ENCODE data around the gene EN2.

The EN2 gene

GRCh38 chr7:155508376-155509358 is 50.7 kb downstream of the EN2 start:
- TF ChIP-seq EP300 (IDR thresholded peaks at IDR 0.05; ENCODE audit: borderline replicate concordance) = no peak
- TF ChIP-seq RAD21 (IDR thresholded peaks at IDR 0.05; ENCODE audit: low read depth) = no peak
- TF ChIP-seq, protein P1, sequence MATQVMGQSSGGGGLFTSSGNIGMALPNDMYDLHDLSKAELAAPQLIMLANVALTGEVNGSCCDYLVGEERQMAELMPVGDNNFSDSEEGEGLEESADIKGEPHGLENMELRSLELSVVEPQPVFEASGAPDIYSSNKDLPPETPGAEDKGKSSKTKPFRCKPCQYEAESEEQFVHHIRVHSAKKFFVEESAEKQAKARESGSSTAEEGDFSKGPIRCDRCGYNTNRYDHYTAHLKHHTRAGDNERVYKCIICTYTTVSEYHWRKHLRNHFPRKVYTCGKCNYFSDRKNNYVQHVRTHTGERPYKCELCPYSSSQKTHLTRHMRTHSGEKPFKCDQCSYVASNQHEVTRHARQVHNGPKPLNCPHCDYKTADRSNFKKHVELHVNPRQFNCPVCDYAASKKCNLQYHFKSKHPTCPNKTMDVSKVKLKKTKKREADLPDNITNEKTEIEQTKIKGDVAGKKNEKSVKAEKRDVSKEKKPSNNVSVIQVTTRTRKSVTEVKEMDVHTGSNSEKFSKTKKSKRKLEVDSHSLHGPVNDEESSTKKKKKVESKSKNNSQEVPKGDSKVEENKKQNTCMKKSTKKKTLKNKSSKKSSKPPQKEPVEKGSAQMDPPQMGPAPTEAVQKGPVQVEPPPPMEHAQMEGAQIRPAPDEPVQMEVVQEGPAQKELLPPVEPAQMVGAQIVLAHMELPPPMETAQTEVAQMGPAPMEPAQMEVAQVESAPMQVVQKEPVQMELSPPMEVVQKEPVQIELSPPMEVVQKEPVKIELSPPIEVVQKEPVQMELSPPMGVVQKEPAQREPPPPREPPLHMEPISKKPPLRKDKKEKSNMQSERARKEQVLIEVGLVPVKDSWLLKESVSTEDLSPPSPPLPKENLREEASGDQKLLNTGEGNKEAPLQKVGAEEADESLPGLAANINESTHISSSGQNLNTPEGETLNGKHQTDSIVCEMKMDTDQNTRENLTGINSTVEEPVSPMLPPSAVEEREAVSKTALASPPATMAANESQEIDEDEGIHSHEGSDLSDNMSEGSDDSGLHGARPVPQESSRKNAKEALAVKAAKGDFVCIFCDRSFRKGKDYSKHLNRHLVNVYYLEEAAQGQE (IDR thresholded peaks at IDR 0.05; ENCODE audit: low read depth) = no peak
- TF ChIP-seq FOXM1 (IDR thresholded peaks at IDR 0.05; ENCODE audit: borderline replicate concordance, low read depth) = no peak
- no peak for TF ChIP-seq YY1 (IDR thresholded peaks at IDR 0.05; ENCODE audit: low read depth)
- no peak for TF ChIP-seq TAF1 (IDR thresholded peaks at IDR 0.05; ENCODE audit: low read depth)
- TF ChIP-seq ZBTB7A (IDR thresholded peaks at IDR 0.05; ENCODE audit: low read depth) = no peak
- TF ChIP-seq, protein P2, sequence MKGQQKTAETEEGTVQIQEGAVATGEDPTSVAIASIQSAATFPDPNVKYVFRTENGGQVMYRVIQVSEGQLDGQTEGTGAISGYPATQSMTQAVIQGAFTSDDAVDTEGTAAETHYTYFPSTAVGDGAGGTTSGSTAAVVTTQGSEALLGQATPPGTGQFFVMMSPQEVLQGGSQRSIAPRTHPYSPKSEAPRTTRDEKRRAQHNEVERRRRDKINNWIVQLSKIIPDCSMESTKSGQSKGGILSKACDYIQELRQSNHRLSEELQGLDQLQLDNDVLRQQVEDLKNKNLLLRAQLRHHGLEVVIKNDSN (IDR thresholded peaks at IDR 0.05) = no peak
- TF ChIP-seq NFIC (IDR thresholded peaks at IDR 0.05) = no peak
- no peak for TF ChIP-seq EGR1 (IDR thresholded peaks at IDR 0.05)
- no peak for TF ChIP-seq TCF12 (IDR thresholded peaks at IDR 0.05; ENCODE audit: low read depth)
- TF ChIP-seq MAX (IDR thresholded peaks at IDR 0.05) = no peak
- TF ChIP-seq CEBPB (IDR thresholded peaks at IDR 0.05) = no peak

DNA sequence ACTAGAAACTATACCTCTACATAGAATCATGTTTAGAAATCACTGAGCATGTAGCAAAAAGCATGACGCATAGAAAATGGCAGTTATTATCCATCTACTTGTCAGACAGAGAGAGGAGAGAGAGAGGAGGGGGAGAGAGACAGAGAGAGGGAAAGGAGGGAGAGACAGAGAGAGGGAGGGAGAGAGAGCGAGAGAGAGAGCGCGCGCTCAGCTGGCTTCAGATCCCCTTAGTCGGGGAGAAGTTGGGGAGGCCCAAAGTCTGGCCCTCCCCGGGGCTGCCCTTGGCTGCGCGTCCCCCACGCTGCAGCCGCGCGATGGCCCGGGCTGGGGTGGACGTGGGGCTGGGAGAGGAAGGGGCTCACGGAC is 51.4 kb downstream of the EN2 start:
- TF ChIP-seq TEAD4 (IDR thresholded peaks at IDR 0.05) (no peak), TAF1 (IDR thresholded peaks at IDR 0.05; ENCODE audit: low read depth) (no peak), YY1 (IDR thresholded peaks at IDR 0.05; ENCODE audit: low read depth) (no peak), MAX (IDR thresholded peaks at IDR 0.05) (no peak), EGR1 (IDR thresholded peaks at IDR 0.05) (no peak), RAD21 (IDR thresholded peaks at IDR 0.05; ENCODE audit: low read depth) (no peak), NFIC (IDR thresholded peaks at IDR 0.05) (no peak), ZBTB7A (IDR thresholded peaks at IDR 0.05; ENCODE audit: low read depth) (no peak), CEBPB (IDR thresholded peaks at IDR 0.05) (no peak), EP300 (IDR thresholded peaks at IDR 0.05; ENCODE audit: borderline replicate concordance) (no peak), CREB1 (IDR thresholded peaks at IDR 0.05; ENCODE audit: low read depth) (no peak), TCF12 (IDR thresholded peaks at IDR 0.05; ENCODE audit: low read depth) (no peak), FOXM1 (IDR thresholded peaks at IDR 0.05; ENCODE audit: borderline replicate concordance, low read depth) (no peak)
- TF ChIP-seq, protein P2 (IDR thresholded peaks at IDR 0.05) = no peak
- TF ChIP-seq, protein P1 (IDR thresholded peaks at IDR 0.05; ENCODE audit: low read depth) = no peak

DNA sequence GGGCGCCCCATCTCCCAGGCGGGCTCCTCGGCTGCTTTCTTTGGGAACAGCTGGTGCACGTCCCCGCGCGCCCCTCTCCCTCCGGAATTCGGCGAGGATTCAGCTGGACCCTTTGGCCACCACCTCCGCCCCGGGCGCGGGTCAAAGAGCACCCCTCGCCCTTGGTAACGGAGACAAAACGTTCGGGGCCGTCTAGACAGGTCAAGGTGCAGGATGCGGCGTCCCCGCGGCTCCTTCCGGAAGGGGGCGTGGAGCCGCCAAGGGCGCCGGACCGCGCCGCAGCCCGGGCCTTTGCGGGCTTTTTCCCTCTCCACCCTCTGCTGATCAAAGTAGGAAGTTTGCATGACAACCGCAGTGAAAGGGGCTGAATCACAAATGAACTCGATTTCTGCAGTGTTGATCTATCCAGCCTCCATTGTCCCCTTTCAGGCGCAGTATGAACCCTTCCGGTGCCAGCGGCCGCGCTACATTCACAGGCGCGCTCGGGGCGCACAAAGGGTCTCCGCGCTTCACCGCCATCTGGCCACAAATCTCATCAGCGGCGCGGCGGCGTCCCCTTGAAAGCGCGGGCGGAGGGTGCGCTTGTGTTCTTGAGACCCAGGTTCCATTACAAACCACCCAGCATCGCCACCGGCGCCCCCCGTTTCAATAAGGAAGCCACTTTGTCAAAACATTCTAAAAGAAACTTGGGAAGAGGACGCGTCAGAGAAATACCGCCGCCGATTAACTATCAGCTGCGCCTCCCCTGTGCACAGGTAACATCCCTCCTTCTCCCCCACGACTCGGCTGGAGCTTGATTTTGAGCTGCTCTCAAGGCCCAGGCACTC is 52.0 kb downstream of the EN2 start:
- no peak for TF ChIP-seq TAF1 (IDR thresholded peaks at IDR 0.05; ENCODE audit: low read depth)
- no peak for TF ChIP-seq YY1 (IDR thresholded peaks at IDR 0.05; ENCODE audit: low read depth)
- TF ChIP-seq TEAD4 (IDR thresholded peaks at IDR 0.05) = no peak
- TF ChIP-seq CREB1 (IDR thresholded peaks at IDR 0.05; ENCODE audit: low read depth) = no peak
- no peak for TF ChIP-seq CEBPB (IDR thresholded peaks at IDR 0.05)
- TF ChIP-seq ZBTB7A (IDR thresholded peaks at IDR 0.05; ENCODE audit: low read depth) = no peak
- no peak for TF ChIP-seq EP300 (IDR thresholded peaks at IDR 0.05; ENCODE audit: borderline replicate concordance)
- TF ChIP-seq, protein P2 (IDR thresholded peaks at IDR 0.05) = no peak
- TF ChIP-seq, protein P1 (IDR thresholded peaks at IDR 0.05; ENCODE audit: low read depth) = no peak

Data from Ishikawa (cell line).